Tibial artery (tissue), 4 donors: Measurements from ENCODE around the gene HES1.

Experiments
- DNase-seq, 2 donors: peaks; one replicate each; pipeline ENCODE4 v3.0.0-alpha.2; 2019
- H3K27ac ChIP-seq, 2 donors: fragments of 200-600 bp; sonication (generic) in 1 of 2; 1 replicate in 1 of 2; 2 replicates in 1 of 2; pipeline ENCODE4 v1.5.1; 2018 to 2019; ENCODE audit warnings: mild to moderate bottlenecking in 1 of 2
- H3K27me3 ChIP-seq, 2 donors: fragments of 200-600 bp; sonication (generic) in 1 of 2; one replicate each; pipeline versions ENCODE4 v1.5.1 to v1.6.0; 2016 to 2019
- H3K36me3 ChIP-seq, 3 donors: fragments of 200-600 bp; sonication (generic) in 2 of 3; one replicate each; pipeline ENCODE4 v1.5.1; 2016 to 2019; ENCODE audit warnings: mild to moderate bottlenecking in 2 of 3
- H3K4me1 ChIP-seq, 4 donors: fragments of 200-600 bp; sonication (generic) in 2 of 4; 1 replicate in 3 of 4; 2 replicates in 1 of 4; pipeline ENCODE4 v1.5.1; 2016 to 2019
- H3K4me3 ChIP-seq, 2 donors: fragments of 200-600 bp; sonication (generic) in 1 of 2; 1 replicate in 1 of 2; 2 replicates in 1 of 2; pipeline ENCODE4 v1.5.1; 2018 to 2019; ENCODE audit warnings: mild to moderate bottlenecking in 2 of 2
- H3K9me3 ChIP-seq, 3 donors: fragments of 200-600 bp; sonication (generic) in 1 of 3; one replicate each; pipeline ENCODE4 v1.5.1; 2016 to 2019
- intact Hi-C: fragments of 100-400 bp; cut with DNase I; formaldehyde crosslinking; loops from one replicate; pipeline ENCODE4 v1.15.0; 2023; ENCODE audit warnings: low total_unique reads
- TF ChIP-seq, protein P1 (sequence below), 2 experiments: fragments of 200-600 bp in 1 of 2; fragments of 450-650 bp in 1 of 2; IDR thresholded peaks; one replicate each; pipeline ENCODE4 v1.5.1; 2017 to 2019; ENCODE audit warnings: antibody characterized with exemption in 2 of 2, mild to moderate bottlenecking in 1 of 2, moderate library complexity in 1 of 2

The HES1 gene

DNA sequence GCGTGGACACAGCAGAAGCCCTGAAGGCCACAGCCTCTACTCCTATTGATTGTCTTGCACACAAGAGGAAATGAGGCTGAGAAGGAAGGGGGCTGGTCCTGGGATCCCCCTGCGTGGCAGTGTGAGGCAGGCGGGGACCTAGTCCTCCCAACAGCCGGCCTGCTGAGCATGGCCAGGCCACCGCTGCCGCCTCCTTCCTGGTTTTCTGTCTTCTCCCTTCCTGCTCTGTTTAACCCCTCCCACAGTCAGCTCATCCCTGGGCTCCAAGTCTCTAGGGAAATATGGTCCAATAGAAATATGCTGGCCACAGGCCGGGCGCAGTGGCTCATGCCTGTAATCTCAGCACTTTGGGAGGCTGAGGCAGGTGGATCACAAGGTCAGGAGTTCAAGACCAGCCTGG is 42.1 kb upstream of the HES1 start:
- Histone ChIP-seq H3K9me3 (no peaks in the 10 kb centered on the region), H3K4me1 (peaks cover 0 to 13% (median 9%) of the 10 kb centered on the region in 4 donors), H3K36me3 (no peaks in the 10 kb centered on the region), H3K4me3 (no peak overlapping the region), H3K27ac (no peak overlapping the region), H3K27me3 (no peaks in the 10 kb centered on the region)
- intact Hi-C loops, result no loop called here
- TF ChIP-seq, protein P1, sequence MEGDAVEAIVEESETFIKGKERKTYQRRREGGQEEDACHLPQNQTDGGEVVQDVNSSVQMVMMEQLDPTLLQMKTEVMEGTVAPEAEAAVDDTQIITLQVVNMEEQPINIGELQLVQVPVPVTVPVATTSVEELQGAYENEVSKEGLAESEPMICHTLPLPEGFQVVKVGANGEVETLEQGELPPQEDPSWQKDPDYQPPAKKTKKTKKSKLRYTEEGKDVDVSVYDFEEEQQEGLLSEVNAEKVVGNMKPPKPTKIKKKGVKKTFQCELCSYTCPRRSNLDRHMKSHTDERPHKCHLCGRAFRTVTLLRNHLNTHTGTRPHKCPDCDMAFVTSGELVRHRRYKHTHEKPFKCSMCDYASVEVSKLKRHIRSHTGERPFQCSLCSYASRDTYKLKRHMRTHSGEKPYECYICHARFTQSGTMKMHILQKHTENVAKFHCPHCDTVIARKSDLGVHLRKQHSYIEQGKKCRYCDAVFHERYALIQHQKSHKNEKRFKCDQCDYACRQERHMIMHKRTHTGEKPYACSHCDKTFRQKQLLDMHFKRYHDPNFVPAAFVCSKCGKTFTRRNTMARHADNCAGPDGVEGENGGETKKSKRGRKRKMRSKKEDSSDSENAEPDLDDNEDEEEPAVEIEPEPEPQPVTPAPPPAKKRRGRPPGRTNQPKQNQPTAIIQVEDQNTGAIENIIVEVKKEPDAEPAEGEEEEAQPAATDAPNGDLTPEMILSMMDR (IDR thresholded peaks at IDR 0.05), result no peak
- no peak for DNase-seq

DNA sequence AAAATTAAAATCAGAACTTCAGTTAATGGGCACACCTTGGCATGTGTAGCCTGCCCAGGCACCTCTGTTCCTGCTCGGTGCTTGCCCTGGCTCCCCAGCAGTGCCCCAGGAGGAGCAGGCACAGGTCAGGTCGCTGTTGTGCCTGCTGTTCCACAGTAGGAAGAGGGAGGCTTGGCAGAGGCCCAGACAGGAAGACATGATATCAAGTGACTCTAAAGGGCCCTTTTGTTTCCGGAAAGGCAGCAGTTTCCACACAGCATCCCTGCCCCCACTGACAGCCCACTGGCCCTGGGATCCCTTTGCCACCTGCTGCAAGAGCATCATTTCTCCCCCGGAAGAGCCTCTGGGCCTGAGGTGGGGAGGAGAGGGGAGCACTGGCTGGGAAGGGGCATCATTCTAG is 40.5 kb upstream of the HES1 start:
- Histone ChIP-seq H3K36me3 (no peaks in the 10 kb centered on the region), H3K4me1 (peaks cover 0 to 13% (median 9%) of the 10 kb centered on the region in 4 donors), H3K27me3 (peaks cover 0 to 7% of the 10 kb centered on the region in 2 donors), H3K4me3 (no peak overlapping the region), H3K9me3 (no peaks in the 10 kb centered on the region), H3K27ac (no peak overlapping the region)
- peak in 1 of 2 donors; percentile 58 for DNase-seq
- intact Hi-C loops, result no loop called here
- TF ChIP-seq, protein P1 (IDR thresholded peaks at IDR 0.05), result no peak

DNA sequence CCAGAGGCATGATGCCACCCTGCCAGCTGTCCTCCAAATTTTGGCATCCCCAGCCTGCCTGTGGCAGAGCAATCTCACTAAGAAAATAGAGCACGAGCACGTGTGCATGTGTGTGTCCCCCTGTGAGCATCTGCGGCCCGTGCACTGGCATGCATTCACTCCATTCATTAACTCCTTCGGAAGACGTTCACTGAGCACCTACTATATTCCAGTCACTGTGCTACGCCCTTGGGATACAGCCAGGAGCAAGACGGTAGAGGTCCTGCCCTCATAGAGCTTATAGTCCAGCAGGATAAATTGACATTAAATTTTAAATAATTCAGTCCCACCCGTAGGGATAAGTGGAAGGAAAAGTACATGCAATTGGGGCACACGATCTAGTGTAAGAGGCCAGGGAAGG is 40.0 kb upstream of the HES1 start:
- no peak overlapping the region for H3K4me3 ChIP-seq
- H3K4me1 ChIP-seq, result peaks cover 0 to 13% (median 9%) of the 10 kb centered on the region in 4 donors
- intact Hi-C loops, result no loop called here
- H3K9me3 ChIP-seq, result no peaks in the 10 kb centered on the region
- no peak for DNase-seq
- peaks cover 0 to 11% of the 10 kb centered on the region in 2 donors for H3K27me3 ChIP-seq
- no peak overlapping the region for H3K27ac ChIP-seq
- H3K36me3 ChIP-seq, result no peaks in the 10 kb centered on the region
- TF ChIP-seq, protein P1 (IDR thresholded peaks at IDR 0.05), result no peak

DNA sequence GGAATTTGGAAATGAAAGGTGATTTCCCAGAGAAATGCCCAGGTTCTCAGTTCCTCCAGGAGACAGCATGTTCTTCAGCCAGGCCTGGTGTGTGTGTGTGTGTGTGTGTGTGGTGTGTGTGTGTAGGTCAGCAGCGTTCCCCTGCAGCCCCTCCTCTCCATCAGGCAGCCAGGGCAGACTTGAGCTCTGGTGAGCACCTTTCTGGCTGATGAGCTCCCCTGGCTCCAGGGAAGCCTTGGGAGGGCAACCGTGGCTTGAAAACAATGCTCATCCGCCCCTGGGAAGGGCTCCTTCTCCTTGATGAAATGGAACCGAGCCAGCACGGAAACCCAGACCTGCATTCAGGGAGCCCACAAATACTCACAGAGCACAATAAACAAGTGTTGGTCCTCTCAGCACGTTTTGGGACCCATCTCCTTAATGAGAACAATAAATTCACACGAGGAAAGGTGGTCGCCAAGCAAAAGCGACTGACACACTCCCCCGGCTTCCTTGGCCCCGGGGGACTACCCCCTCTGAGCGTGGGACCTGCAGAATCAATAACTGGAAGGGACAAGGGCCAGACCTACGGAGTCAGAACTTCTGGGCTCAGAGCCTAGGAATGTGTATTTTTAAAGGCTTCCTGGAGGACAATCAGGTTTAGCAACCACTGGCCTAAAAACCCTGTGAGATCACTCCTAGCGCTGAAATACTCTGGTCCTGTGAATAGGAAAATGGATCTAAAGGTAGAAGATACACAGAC is 38.6 kb upstream of the HES1 start:
- Histone ChIP-seq H3K36me3 (no peaks in the 10 kb centered on the region), H3K27ac (no peak overlapping the region), H3K27me3 (peaks cover 0 to 25% of the 10 kb centered on the region in 2 donors), H3K4me1 (peaks cover 0 to 13% (median 9%) of the 10 kb centered on the region in 4 donors), H3K9me3 (no peaks in the 10 kb centered on the region), H3K4me3 (no peak overlapping the region)
- DNase-seq, result no peak
- TF ChIP-seq, protein P1 (IDR thresholded peaks at IDR 0.05), result no peak
- intact Hi-C loops, result no loop called here

DNA sequence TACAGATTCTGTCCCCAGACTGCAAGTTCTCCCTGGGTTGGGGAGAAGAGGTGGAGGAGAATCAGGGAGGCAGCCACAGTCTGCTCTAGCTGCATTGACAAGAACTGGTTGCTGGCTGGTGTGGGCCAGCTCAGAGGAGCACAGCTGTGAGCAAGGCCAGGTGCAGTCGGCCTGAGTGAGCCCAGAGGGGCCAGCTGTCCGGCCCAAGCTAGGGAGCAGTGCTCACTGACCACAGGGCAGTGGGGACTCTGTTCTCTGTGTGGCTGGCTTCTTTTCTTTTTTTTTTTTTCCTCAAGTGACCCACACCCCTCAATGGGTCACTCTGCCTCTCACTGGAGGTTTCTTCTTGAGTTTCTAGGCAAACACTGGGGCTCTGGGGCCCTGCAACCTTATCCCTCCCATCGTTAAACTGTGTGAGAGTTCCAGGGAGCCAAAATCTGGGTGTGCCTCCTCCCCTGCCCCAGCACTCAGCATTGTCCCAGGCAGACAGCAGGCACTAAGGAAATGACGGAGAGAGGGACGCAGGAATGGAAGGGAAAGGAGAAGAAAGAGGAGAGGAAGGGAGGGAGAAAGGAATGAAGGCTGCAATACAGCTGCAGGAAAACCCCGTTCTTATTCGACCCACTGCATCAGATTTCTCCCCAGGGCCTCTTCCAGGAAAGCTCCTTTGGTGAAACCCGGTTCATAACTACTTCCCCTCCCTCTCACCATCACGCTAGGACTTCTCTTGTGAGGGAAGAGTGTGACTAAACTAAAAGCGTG is 37.7 kb upstream of the HES1 start:
- DNase-seq, result no peak
- no peak overlapping the region for H3K27ac ChIP-seq

More for the DNA sequence above, 37.7 kb upstream of the HES1 start:
- Histone ChIP-seq H3K27me3 (peaks cover 0 to 32% of the 10 kb centered on the region in 2 donors), H3K9me3 (no peaks in the 10 kb centered on the region), H3K4me3 (no peak overlapping the region), H3K36me3 (no peaks in the 10 kb centered on the region), H3K4me1 (peaks cover 0 to 13% (median 9%) of the 10 kb centered on the region in 4 donors)
- intact Hi-C loops, result no loop called here
- TF ChIP-seq, protein P1 (IDR thresholded peaks at IDR 0.05), result no peak
